ENCODE measurements around the gene ABCD4. TPM values are rescaled to one million over a fixed set of nuclear protein-coding genes. Genes with fewer than 3 reads are reported as not detected.

Gene ABCD4
- total and polyA plus RNA-seq, 2 of the 4 experiments (the other 2 are of a cell fraction) = 12.2 to 20.4 TPM

DNA sequence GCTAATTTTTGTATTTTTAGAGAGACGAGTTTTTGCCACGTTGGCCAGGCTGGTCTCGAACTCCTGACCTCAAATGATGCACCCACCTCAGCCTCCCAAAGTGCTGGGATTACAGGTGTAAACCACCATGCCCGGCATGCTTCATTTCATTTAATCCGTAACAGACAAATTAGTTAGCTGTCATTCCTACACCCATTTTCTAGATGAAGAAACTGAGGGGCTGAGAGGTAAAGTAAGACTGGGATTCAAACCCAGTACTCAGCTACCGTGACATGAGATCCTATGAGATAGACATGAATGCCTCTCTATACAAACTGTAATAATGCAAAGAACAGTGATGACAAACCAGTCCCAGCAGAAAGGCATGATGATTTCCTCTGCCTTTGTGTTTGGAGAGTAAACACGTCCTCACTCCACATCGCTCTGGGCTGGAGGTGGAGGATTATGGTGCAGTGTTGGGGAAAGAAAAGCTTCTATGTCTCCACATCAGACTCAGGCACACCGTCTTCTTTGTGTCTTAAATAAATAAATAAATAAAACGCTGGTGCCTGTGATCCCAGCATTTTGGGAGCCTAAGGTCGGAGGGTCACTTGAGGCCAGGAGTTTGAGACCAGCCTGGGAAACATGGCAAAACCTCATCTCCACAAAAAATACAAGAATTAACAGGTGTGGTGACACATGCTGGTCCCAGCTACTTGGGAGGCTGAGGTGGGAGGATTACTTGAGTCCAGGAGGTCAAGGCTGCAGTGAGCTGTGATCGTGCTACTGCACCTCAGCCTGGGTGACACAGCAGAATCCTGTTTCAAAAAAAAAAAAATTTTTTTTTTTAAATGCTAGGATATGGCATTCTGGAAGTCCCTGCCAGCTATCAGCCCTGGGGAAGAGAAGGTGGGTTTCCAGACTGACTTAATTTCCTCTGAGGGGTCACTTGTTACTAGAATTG, 53.0 kb downstream of the ABCD4 start:
- Histone ChIP-seq H2BK20ac (ENCODE audit: low read depth, low read length) (no peak overlapping the region), H3K18ac (ENCODE audit: low read depth, low read length) (no peak overlapping the region), H3K23ac (ENCODE audit: low read depth, low read length) (no peak overlapping the region), H2BK15ac (ENCODE audit: low read depth, low read length) (no peak overlapping the region), H3K4me2 (ENCODE audit: low read depth, low read length) (no peak overlapping the region), H3K4me1 (ENCODE audit: control insufficient read depth, insufficient read depth, low read length) (no peaks in the 10 kb centered on the region), H3K9me3 (ENCODE audit: control insufficient read depth, insufficient read depth, low read length) (no peaks in the 10 kb centered on the region), H4K20me1 (ENCODE audit: insufficient read depth, low read length) (no peaks in the 10 kb centered on the region; the same call in 1 of the 2 replicates), H2BK5ac (ENCODE audit: low read depth, low read length, poor library complexity, severe bottlenecking) (no peak overlapping the region), H3K9me1 (ENCODE audit: insufficient read depth, low read length) (no peaks in the 10 kb centered on the region), H3K27ac (ENCODE audit: insufficient read depth, low read length) (no peak overlapping the region), H4K8ac (ENCODE audit: low read depth in 2 of 2, low read length in 2 of 2) (no peak overlapping the region), H2BK120ac (ENCODE audit: low read depth, low read length) (no peak overlapping the region), H3K9ac (ENCODE audit: low read depth, low read length) (no peak overlapping the region), H3K4me3 (ENCODE audit: insufficient read depth, low read depth, low read length) (no peak overlapping the region), H3K36me3 (ENCODE audit: control insufficient read depth, insufficient read depth, low read length) (no peaks in the 10 kb centered on the region), H2AK9ac (replicated peaks; ENCODE audit: low read depth, low read length, poor library complexity) (no peak overlapping the region), H3K4ac (ENCODE audit: low read depth, low read length) (no peak overlapping the region), H4K91ac (ENCODE audit: insufficient read depth, low read depth, low read length) (no peak overlapping the region), H4K5ac (ENCODE audit: low read depth, low read length) (no peak overlapping the region), H3K27me3 (ENCODE audit: control insufficient read depth, insufficient read depth, low read length) (peaks cover 56% of the 10 kb centered on the region), H3K79me1 (ENCODE audit: low read depth in 1 of 2, low read length in 2 of 2) (no peaks in the 10 kb centered on the region), H2AFZ (replicated peaks; ENCODE audit: low read length, poor library complexity) (no peak overlapping the region), H3K14ac (replicated peaks; ENCODE audit: low read depth, low read length) (no peak overlapping the region), H2AK5ac (ENCODE audit: low read depth, low read length) (no peak overlapping the region), H3K56ac (ENCODE audit: extremely low read depth, insufficient read depth, low read length) (no peak overlapping the region)
- DNase-seq = no peak
- no peak for ATAC-seq (ENCODE audit: low read depth)
- in situ Hi-C loops (cut with MboI; ENCODE audit: low sequenced_read_pairs) (loop anchor here (5.0 kb wide), 1 partner anchor 137 kb away; no protein-coding TSS in a partner anchor), dilution Hi-C loops (cut with HindIII; ENCODE audit: low sequenced_read_pairs, unreplicated experiment) (no loop called here), intact Hi-C loops (cut with micrococcal nuclease) (no loop called here)
- no peak for TF ChIP-seq RCOR1 (IDR thresholded peaks at IDR 0.05; ENCODE audit: insufficient replicate concordance, low read length)
- no peak for TF ChIP-seq CEBPB (IDR thresholded peaks at IDR 0.05; ENCODE audit: low read depth, low read length)
- TF ChIP-seq BHLHE40 (IDR thresholded peaks at IDR 0.05; ENCODE audit: low read depth, low read length) = no peak
- no peak for TF ChIP-seq NFE2L2 (IDR thresholded peaks at IDR 0.05; ENCODE audit: low read depth, low read length)
- TF ChIP-seq MXI1 (IDR thresholded peaks at IDR 0.05; ENCODE audit: borderline replicate concordance, low read depth, low read length) = no peak
- TF ChIP-seq CHD1 (IDR thresholded peaks at IDR 0.05; ENCODE audit: low read depth, low read length) = no peak
- no peak for TF ChIP-seq RAD21 (IDR thresholded peaks at IDR 0.05; ENCODE audit: low read length)
- CTCF ChIA-PET = interaction anchor here (0.9 to 1.1 kb wide), 2 partner anchors 17 to 44 kb away, joined by 3 to 4 read pairs; no protein-coding TSS in a partner anchor
- POLR2A ChIA-PET (ENCODE audit: unreplicated experiment) = no interaction called here
- no TSS peak for BruUV-seq (replicated peaks)
- 80% methylated on average over 1 of the region's 12 CpGs; no CpG with 5 or more reads in 1 of the 2 experiments for WGBS, 2 experiments (ENCODE audit: extremely low coverage in 2 of 2, insufficient read length in 1 of 2)

Data from IMR-90 (cell line).